HepG2 (cell line): Measurements from ENCODE around the gene PIM1. TPM values are rescaled to one million over a fixed set of nuclear protein-coding genes. Genes with fewer than 3 reads are reported as not detected.

ENCODE experiments used
- CHD4 ChIP-seq: fragments of 200-600 bp; sonication (generic); IDR thresholded peaks from 2 replicates; pipeline ENCODE4 v1.7.0; 2017; ENCODE audit warnings: mild to moderate bottlenecking, low read length, borderline replicate concordance
- HOXA9 ChIP-seq: sonication (generic); formaldehyde crosslinking; IDR thresholded peaks from 2 replicates; pipeline ENCODE4 v1.8.1; 2022; ENCODE audit warnings: missing genetic modification reagents, mild to moderate bottlenecking, moderate library complexity, borderline replicate concordance
- KAT2B ChIP-seq: fragments of 150-350 bp; IDR thresholded peaks from 2 replicates; pipeline ENCODE4 v1.6.1; 2014; ENCODE audit warnings: low read depth, low read length, borderline replicate concordance
- PRMT3 ChIP-seq: sonication (generic); formaldehyde crosslinking; IDR thresholded peaks from 2 replicates; pipeline ENCODE4 v1.8.1; 2022; ENCODE audit warnings: low read depth, mild to moderate bottlenecking, moderate library complexity, missing genetic modification reagents, borderline replicate concordance
- SMARCE1 ChIP-seq: fragments of 450-650 bp; IDR thresholded peaks from 2 replicates; pipeline ENCODE4 v1.6.1; 2017; ENCODE audit warnings: borderline replicate concordance
- TEAD3 ChIP-seq: optimal IDR thresholded peaks from 2 replicates; pipeline ENCODE3; 2016; ENCODE audit warnings: borderline replicate concordance
- ZNF253 ChIP-seq: sonication (generic); formaldehyde crosslinking; IDR thresholded peaks from 2 replicates; pipeline ENCODE4 v1.8.0; 2022; ENCODE audit warnings: mild to moderate bottlenecking, missing genetic modification reagents, borderline replicate concordance
- ZNF430 ChIP-seq: sonication (generic); formaldehyde crosslinking; IDR thresholded peaks from 2 replicates; pipeline ENCODE4 v1.9.0; 2021; ENCODE audit warnings: mild to moderate bottlenecking, missing genetic modification reagents
- ZNF747 ChIP-seq: sonication (generic); formaldehyde crosslinking; IDR thresholded peaks from 2 replicates; pipeline ENCODE4 v1.8.1; 2023; ENCODE audit warnings: missing genetic modification reagents, mild to moderate bottlenecking, borderline replicate concordance
- polyA plus RNA-seq, 8 experiments: library from polyadenylated mRNA; depleted of rRNA in 3 of 8; stranded (reverse) in 7 of 8; unstranded in 1 of 8; fragments of >200 nt; fragmentation: Illumina TruSeq in 4 of 8; extraction: Trizol in 4 of 8; gene quantifications; 2 replicates each; pipeline versions ENCODE4 v1.2.1 to v1.2.3, GENCODE V29; 2011 to 2016; ENCODE audit warnings: low read depth in 4 of 8, missing spikeins in 1 of 8, mixed read lengths in 1 of 8; ENCODE audit not compliant: insufficient read depth in 1 of 8
- total RNA-seq, 5 experiments: library from RNA; depleted of rRNA; stranded (reverse); fragments of >200 nt; fragmentation: Illumina TruSeq; extraction: Trizol; gene quantifications; 2 replicates each; pipeline ENCODE4 v1.2.3, GENCODE V29; 2016; ENCODE audit warnings: low read depth in 1 of 5
- TF ChIP-seq, protein P1 (sequence below): sonication (generic); formaldehyde crosslinking; IDR thresholded peaks from 2 replicates; pipeline ENCODE4 v1.8.1; 2023; ENCODE audit warnings: missing genetic modification reagents, mild to moderate bottlenecking, borderline replicate concordance
- TF ChIP-seq, protein P2 (sequence below): sonication (generic); formaldehyde crosslinking; IDR thresholded peaks from 2 replicates; pipeline ENCODE4 v1.5.0; 2020; ENCODE audit warnings: missing genetic modification reagents
- TF ChIP-seq, protein P3 (sequence below): IDR thresholded peaks from 2 replicates; pipeline ENCODE4 v1.6.1; 2016; ENCODE audit warnings: low read depth, control low read depth
- TF ChIP-seq, protein P4 (sequence below): IDR thresholded peaks from 2 replicates; pipeline ENCODE4 v1.6.1; 2016
- TF ChIP-seq, protein P5 (sequence below): sonication (generic); formaldehyde crosslinking; conservative IDR thresholded peaks from 2 replicates; pipeline ENCODE4 v1.4.0; 2020; ENCODE audit warnings: missing genetic modification reagents
- TF ChIP-seq, protein P6 (sequence below): sonication (generic); formaldehyde crosslinking; IDR thresholded peaks from 2 replicates; pipeline ENCODE4 v1.5.1; 2020; ENCODE audit warnings: mild to moderate bottlenecking, missing genetic modification reagents, borderline replicate concordance
- TF ChIP-seq, protein P7 (sequence below): sonication (generic); formaldehyde crosslinking; IDR thresholded peaks from 2 replicates; pipeline ENCODE4 v1.4.0; 2020; ENCODE audit warnings: mild to moderate bottlenecking, missing genetic modification reagents

PIM1 gene
- total and polyA plus RNA-seq, 2 of the 13 experiments (the other 11 are each of a cell fraction or from before 2014, with no cell fraction given): 29.4 to 117 TPM

DNA sequence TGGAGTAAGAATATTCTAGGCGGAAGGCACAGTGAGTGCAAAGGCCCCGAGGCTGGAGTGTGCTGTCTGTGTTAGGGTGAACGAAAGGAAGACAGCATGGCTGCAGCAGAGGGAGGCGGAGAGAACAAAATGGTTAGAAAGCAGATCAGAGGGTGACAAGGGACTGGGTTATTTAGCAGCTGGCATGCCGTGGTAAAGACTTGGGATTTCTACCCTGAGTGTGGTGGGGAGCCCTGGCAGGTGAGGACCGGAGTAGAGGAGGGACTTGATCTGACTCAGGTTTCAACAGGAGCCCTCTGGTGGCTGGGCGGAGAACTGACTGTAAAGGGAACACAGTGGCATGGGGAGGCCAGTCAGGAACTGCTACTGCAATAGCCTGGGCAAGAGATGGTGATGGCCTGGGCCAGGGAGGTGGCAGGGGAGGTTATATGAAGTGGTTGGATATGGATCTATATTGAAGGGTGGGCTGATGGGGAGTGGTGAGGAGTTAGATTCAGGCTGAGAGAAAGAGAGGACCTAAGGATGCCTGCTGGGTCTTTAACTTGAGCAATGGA is 38.0 kb downstream of the PIM1 start (continued):
- TF ChIP-seq, protein P1, sequence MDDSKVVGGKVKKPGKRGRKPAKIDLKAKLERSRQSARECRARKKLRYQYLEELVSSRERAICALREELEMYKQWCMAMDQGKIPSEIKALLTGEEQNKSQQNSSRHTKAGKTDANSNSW (CRISPR knock-in tag): no peak
- TF ChIP-seq ZNF253 (CRISPR knock-in tag) (no peak), PRMT3 (CRISPR knock-in tag) (no peak), KAT2B (no peak), ZNF430 (CRISPR knock-in tag) (0 out of 2 replicates have a peak, but pooled peaks have one; percentile 35), TEAD3 (CRISPR knock-in tag) (peak; percentile 66), CHD4 (no peak), SMARCE1 (no peak), HOXA9 (CRISPR knock-in tag) (no peak), ZNF747 (CRISPR knock-in tag) (no peak)
- TF ChIP-seq, protein P2, sequence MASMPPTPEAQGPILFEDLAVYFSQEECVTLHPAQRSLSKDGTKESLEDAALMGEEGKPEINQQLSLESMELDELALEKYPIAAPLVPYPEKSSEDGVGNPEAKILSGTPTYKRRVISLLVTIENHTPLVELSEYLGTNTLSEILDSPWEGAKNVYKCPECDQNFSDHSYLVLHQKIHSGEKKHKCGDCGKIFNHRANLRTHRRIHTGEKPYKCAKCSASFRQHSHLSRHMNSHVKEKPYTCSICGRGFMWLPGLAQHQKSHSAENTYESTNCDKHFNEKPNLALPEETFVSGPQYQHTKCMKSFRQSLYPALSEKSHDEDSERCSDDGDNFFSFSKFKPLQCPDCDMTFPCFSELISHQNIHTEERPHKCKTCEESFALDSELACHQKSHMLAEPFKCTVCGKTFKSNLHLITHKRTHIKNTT (CRISPR knock-in tag): no peak
- TF ChIP-seq, protein P3, sequence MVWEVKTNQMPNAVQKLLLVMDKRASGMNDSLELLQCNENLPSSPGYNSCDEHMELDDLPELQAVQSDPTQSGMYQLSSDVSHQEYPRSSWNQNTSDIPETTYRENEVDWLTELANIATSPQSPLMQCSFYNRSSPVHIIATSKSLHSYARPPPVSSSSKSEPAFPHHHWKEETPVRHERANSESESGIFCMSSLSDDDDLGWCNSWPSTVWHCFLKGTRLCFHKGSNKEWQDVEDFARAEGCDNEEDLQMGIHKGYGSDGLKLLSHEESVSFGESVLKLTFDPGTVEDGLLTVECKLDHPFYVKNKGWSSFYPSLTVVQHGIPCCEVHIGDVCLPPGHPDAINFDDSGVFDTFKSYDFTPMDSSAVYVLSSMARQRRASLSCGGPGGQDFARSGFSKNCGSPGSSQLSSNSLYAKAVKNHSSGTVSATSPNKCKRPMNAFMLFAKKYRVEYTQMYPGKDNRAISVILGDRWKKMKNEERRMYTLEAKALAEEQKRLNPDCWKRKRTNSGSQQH (CRISPR knock-in tag): 0 out of 2 replicates have a peak, but pooled peaks have one; percentile 51
- TF ChIP-seq, protein P4, sequence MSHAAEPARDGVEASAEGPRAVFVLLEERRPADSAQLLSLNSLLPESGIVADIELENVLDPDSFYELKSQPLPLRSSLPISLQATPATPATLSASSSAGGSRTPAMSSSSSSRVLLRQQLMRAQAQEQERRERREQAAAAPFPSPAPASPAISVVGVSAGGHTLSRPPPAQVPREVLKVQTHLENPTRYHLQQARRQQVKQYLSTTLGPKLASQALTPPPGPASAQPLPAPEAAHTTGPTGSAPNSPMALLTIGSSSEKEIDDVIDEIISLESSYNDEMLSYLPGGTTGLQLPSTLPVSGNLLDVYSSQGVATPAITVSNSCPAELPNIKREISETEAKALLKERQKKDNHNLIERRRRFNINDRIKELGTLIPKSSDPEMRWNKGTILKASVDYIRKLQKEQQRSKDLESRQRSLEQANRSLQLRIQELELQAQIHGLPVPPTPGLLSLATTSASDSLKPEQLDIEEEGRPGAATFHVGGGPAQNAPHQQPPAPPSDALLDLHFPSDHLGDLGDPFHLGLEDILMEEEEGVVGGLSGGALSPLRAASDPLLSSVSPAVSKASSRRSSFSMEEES: no peak
- TF ChIP-seq, protein P5, sequence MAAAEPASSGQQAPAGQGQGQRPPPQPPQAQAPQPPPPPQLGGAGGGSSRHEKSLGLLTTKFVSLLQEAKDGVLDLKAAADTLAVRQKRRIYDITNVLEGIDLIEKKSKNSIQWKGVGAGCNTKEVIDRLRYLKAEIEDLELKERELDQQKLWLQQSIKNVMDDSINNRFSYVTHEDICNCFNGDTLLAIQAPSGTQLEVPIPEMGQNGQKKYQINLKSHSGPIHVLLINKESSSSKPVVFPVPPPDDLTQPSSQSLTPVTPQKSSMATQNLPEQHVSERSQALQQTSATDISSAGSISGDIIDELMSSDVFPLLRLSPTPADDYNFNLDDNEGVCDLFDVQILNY: no peak
- TF ChIP-seq, protein P6, sequence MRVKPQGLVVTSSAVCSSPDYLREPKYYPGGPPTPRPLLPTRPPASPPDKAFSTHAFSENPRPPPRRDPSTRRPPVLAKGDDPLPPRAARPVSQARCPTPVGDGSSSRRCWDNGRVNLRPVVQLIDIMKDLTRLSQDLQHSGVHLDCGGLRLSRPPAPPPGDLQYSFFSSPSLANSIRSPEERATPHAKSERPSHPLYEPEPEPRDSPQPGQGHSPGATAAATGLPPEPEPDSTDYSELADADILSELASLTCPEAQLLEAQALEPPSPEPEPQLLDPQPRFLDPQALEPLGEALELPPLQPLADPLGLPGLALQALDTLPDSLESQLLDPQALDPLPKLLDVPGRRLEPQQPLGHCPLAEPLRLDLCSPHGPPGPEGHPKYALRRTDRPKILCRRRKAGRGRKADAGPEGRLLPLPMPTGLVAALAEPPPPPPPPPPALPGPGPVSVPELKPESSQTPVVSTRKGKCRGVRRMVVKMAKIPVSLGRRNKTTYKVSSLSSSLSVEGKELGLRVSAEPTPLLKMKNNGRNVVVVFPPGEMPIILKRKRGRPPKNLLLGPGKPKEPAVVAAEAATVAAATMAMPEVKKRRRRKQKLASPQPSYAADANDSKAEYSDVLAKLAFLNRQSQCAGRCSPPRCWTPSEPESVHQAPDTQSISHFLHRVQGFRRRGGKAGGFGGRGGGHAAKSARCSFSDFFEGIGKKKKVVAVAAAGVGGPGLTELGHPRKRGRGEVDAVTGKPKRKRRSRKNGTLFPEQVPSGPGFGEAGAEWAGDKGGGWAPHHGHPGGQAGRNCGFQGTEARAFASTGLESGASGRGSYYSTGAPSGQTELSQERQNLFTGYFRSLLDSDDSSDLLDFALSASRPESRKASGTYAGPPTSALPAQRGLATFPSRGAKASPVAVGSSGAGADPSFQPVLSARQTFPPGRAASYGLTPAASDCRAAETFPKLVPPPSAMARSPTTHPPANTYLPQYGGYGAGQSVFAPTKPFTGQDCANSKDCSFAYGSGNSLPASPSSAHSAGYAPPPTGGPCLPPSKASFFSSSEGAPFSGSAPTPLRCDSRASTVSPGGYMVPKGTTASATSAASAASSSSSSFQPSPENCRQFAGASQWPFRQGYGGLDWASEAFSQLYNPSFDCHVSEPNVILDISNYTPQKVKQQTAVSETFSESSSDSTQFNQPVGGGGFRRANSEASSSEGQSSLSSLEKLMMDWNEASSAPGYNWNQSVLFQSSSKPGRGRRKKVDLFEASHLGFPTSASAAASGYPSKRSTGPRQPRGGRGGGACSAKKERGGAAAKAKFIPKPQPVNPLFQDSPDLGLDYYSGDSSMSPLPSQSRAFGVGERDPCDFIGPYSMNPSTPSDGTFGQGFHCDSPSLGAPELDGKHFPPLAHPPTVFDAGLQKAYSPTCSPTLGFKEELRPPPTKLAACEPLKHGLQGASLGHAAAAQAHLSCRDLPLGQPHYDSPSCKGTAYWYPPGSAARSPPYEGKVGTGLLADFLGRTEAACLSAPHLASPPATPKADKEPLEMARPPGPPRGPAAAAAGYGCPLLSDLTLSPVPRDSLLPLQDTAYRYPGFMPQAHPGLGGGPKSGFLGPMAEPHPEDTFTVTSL (CRISPR knock-in tag): no peak
- TF ChIP-seq, protein P7, sequence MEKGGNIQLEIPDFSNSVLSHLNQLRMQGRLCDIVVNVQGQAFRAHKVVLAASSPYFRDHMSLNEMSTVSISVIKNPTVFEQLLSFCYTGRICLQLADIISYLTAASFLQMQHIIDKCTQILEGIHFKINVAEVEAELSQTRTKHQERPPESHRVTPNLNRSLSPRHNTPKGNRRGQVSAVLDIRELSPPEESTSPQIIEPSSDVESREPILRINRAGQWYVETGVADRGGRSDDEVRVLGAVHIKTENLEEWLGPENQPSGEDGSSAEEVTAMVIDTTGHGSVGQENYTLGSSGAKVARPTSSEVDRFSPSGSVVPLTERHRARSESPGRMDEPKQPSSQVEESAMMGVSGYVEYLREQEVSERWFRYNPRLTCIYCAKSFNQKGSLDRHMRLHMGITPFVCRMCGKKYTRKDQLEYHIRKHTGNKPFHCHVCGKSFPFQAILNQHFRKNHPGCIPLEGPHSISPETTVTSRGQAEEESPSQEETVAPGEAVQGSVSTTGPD (CRISPR knock-in tag): no peak
